ENCODE results near the gene PRKAG2. TPM values are rescaled to one million over a fixed set of nuclear protein-coding genes. Genes with fewer than 3 reads are reported as not detected.
"Not testable (repeated sequence)": the region's sequence is repeated elsewhere in the genome, so short reads cannot be mapped to it uniquely, and the experiment has no call there.

PRKAG2 gene
- polyA plus RNA-seq, 1 donor = 12.3 TPM

DNA sequence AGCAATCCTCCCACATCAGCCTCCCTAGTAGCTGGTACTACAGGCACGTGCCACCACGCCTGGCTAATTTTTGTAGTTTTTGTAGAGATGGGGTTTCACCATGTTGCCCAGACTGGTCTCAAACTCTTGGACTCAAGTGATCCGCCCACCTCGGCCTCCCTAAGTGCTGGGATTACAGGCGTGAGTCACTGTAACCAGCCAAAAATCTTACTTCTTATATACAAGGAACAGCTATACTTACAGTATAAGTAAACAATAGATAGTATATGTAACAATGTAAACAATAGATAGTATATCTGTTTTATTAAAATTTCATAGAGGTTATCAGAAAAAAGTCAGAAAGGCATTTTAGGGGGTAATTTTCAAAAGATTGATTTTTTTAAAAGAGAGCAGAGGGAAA is 128.9 kb downstream of the PRKAG2 start:
- DNase-seq (ENCODE audit: low read depth) = not testable (repeated sequence)

DNA sequence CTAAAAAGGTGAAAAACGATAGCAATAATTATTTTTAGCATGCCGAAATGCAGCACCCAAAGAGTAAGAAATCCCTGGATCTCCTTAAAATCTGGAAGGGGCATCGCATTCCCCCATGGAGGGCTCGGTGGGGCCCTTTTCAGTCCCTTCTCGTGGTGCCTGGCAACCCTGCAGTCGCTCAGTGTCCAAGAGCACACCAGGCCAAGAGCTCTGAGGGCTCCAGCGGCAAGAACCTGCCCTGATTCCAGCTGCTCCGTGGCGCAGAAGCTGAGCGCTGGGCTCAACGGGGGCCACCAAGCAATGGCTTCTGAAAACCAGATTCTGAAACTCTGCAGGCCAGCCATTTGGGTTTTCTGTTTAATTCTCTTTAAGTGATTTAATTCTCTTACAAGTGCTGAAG is 131.2 kb downstream of the PRKAG2 start:
- DNase-seq (ENCODE audit: low read depth) = no peak

DNA sequence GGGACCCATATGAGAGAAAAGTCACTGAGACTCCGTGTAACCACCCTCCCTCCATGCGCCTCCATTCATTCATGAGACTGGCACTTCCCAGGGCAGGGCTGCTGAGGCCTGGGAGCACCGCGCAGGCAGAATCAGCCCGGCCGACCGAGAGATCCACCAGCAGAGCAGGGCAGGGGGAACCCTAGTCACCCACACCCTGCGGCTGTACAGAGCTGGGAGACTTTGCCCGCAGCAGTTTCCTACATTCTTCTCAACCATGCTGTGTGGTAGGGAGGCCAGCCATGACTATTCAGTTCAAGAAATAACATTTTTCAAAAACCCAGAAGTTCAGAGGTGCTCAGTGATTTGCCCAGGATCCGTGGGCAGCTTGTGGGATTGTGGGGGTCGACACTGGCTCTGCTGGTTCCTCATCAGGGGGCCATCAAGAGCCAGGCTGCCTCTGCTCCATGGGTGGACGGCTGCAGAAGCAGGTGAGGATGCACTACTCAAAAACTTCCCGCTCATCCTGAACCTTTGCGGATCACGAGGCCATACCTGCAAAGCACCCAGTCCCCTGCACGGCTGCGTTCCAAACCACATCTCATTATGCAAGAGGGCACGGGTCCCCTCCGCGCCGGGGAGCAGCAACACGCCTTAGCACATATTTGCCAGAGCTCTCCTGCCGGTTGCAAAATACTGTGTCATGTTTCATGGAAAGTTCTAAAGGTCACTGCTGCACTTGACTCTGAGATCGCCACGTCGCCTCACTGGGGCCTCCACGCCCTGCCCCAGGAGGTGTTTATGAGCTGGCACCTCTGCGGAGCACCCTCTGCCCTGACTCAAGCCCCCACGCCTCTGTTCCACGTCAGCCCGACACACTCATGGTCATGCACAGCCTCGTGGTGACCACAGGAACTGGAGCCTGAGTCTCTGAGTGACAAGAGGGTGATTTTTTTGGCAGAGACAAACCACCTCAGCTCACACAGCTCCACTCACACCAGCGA is 132.0 kb downstream of the PRKAG2 start:
- DNase-seq (ENCODE audit: low read depth) = no peak

GRCh38 chr7:151744051-151744580 is 132.8 kb downstream of the PRKAG2 start:
- no peak for DNase-seq (ENCODE audit: low read depth)

GRCh38 chr7:151743481-151743983 is 133.4 kb downstream of the PRKAG2 start:
- no peak for DNase-seq (ENCODE audit: low read depth)

DNA sequence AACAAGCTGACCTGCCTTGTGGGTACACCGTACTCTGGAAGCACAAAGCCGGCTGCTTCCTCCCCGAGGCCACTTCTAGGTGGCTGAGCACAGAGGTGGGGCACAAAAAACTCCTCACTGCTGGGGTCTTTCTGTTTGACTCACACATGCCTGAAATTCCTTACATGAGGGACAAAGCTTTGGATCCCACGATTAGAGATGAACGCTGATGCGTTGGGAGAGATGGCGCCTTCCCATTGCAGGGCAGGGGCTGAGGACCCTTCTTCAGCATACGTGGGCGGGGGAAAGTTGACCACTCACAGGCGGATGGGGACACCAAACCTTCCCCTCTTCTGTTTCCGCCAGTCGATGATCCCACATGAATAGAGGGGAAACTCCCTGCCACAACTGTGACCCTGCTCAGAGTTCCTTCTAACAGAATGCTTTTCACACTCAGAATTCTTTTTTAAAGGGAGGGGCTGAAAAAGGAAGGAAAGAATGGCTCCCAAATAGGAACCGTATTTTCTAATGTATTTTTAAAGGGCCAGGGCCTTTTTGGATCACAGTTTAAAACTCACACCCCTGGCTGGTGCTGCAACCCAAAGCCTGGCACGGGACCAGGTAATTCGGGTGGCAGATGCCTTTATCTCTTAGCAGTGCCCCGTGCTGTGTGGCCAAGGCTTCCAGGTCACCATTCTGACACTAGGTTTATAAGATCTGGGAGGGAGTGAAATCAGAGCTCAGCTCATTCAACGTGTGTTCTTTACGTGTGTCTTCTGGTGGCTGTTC is 134.0 kb downstream of the PRKAG2 start:
- no peak for DNase-seq (ENCODE audit: low read depth)

- no peak for DNase-seq (ENCODE audit: low read depth)
Observed at GRCh38 chr7:151741585-151741984, 135.3 kb downstream of the PRKAG2 start.

DNA sequence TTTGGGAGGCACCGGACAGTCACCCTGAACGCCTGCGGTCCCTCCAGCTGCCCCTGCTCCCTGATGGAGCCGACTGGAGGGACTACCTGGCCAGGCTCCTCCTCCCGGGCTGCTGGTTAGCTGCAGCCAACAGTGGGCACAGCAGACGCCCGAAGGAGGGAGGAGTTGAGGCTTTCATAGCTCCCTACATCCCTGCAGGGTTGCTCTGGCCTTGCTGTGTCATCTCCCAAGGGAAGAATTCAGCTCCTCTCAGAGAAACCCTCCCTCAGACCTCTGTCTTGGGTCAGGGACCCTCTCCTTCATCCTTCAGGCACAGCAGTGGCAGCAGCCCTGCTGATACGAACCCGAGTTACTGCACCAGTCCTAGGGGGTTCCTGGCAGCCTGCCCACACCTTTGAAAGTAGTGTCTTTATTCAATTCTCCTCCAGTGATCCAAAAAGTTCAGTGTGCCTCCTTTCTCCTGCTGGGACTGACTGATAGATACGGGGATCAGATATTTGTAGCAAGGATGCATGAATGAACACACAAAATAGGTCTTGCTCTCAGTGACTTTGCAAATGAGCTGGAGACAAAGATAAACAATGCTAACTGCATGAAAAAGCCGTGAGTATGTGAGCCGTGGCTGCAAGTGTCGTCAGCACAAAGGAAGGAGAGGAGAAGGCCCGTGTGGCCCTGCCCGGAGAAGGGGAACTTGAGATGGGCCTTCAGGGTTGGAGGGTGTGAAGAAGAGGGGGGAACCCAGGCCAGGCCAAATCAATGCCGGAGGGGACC is 136.6 kb downstream of the PRKAG2 start:
- no peak for DNase-seq (ENCODE audit: low read depth)

GRCh38 chr7:151738925-151739324 is 138.0 kb downstream of the PRKAG2 start:
- DNase-seq (ENCODE audit: low read depth) = no peak

DNA sequence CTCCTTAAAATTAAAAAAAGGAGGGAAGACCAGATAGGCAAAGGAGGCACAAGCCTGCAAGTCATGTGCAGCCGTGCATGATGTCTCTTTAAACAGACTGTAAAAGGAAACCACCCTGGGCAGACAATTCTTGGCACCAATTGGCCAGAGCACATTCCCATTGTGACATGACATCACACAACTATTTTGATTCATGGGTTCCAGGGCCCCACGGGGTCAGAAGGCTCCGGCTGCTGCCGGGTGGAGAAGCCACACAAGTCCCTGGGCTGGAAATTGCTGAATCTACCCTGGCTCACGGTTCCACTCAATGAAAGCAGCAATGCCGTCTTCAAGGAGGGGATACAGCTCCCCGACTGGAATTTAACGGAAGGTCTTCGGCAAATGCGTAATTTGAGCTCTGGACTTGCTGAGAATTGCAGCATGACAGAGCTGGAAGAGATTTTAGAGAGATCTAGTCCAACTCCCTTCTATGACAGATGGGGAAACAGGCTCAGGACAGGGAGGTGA is 140.5 kb downstream of the PRKAG2 start:
- peak; percentile 62 for DNase-seq (ENCODE audit: low read depth)

DNA sequence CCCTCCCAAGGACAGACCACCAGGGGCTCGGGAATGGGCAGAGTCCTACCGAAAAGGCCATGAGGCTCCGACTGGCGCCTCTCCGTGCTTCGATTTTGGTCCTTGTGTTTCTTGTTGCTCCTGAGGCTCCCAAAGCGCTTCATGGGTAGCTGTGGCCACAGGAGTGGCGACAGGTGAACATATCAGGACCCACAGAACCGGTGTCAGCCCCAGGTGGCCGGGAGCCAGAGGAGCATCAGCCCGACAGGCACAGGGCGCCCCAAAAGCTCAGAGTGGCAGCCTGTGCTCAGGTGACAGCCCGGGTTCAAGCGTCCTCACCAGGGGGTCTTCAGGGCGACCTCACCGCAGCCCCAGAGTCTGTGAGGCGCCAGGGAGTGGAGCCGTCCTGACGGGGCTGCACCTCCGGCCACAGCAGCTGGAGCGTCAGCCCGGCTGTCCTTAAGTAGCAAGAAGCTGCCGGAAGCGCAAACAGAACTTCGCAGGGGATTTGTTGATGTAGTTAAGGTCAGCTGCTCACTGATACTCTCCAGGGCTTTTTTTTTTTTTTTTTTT is 141.0 kb downstream of the PRKAG2 start:
- no peak for DNase-seq (ENCODE audit: low read depth)

DNA sequence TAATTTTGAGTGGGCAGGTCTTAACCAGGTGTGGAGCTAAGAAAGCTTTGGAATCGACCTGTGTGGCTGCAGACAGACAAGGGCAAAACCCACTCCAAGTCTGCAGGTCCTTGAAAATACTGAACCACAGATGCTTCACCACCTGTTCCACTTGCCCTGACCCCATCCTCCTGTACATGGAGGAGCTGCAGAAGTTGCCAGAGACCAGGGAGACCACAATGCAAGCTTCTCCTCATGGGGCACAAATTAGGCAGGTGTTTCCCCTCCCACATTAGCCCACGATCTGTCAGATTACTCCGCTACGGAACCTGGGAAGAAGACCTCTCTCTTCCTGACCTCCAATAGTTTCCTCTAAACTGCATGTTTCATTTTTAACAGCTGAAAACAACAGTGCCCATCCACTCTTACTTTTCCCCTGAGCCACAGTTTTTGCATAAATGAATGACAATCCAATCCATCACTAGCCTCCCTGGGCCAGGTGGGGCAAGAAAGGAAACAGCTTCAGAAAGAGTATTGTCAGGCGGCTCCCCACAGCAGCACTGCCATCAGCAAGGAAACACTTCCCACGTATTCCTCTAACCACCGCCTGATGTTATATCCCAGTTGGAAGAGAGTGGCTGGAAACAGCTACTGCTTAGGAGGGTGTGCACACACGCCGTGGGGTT is 141.6 kb downstream of the PRKAG2 start:
- no peak for DNase-seq (ENCODE audit: low read depth)

GRCh38 chr7:151732834-151733592 is 143.9 kb downstream of the PRKAG2 start:
- no peak for DNase-seq (ENCODE audit: low read depth)

DNA sequence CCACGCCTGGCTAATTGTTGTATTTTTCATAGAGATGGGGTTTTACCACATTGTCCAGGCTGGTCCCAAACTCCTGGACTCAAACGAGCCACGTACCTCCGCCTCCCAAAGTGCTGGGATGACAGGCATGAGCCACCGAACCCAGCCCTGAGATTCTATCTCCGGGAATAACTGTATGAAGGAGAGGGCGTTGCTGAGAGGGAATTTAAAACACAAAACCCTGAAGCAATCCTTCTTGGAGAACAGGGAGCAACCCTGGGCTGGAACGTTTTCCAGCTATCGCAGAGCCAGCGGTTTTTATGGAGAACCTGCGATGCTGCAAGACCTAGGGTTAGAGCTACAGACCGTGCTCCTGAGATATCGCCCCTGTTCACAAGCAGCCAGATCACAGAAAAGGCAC is 144.6 kb downstream of the PRKAG2 start:
- no peak for DNase-seq (ENCODE audit: low read depth)

- DNase-seq (ENCODE audit: low read depth) = no peak
Observed at GRCh38 chr7:151731022-151731441, 145.9 kb downstream of the PRKAG2 start.

DNA sequence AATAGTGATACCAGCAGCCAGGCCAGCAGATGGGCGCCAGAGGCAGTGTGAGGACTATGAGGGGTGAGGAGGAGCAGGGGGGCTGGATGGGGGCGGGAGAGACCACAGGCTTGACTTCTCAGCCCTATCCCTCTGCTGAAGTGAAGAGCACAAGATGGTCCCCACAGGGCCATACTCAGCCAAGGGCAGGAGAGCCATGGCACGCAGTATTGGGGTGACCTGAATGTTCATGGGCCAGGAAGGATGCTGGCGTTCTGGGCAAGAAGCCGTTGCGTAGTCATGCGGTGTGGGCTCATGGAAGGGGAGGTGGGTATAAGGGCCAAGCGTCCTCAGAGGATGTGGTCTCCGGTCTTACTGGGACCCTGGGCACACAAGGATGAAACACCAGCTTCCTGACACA is 146.3 kb downstream of the PRKAG2 start:
- DNase-seq (ENCODE audit: low read depth) = no peak

- DNase-seq (ENCODE audit: low read depth) = no peak
Observed at GRCh38 chr7:151729521-151729921, 147.4 kb downstream of the PRKAG2 start.

DNA sequence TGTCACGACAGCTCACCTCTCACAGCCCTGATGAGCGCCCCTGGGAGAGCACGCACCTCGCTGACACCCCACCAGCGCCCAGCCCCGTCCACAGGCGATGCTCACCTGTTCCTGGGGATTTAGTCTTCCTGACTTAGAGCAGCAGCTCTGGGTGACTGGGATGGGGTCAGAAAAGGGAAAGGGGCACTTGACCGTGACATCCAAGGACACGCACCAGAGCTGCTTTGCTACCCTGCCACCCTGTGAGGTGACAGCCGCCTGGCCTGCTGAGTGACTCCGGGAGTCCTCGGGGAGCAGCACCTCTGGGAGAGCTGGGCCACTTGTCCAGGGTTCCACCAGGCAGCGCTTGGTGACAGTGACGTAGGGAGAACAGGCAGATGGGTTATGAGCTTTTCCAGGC is 148.2 kb downstream of the PRKAG2 start:
- DNase-seq (ENCODE audit: low read depth) = no peak

- no peak for DNase-seq (ENCODE audit: low read depth)
Observed at GRCh38 chr7:151728286-151728660, 148.6 kb downstream of the PRKAG2 start.

All from forelimb muscle (tissue), 1 donor.